ENCODE results near the gene KCNJ1. TPM values are rescaled to one million over a fixed set of nuclear protein-coding genes. Genes with fewer than 3 reads are reported as not detected.
A peak's percentile ranks its signal among the peaks of the same experiment; 100 is the strongest.

The KCNJ1 gene
- total RNA-seq, 1 donor from 2014 or later, result not detected

GRCh38 chr11:128890543-128891368 lies 23.7 kb upstream of the KCNJ1 start, which contains the start of gene KCNJ5:
Gene KCNJ5, plus strand, starts transcription at chr11:128891356. Its CDS starts 19,918 bp downstream, at chr11:128911274.
- Mint-ChIP-seq H3K4me1 (ENCODE audit: low read depth) (peaks cover 33% of the 10 kb centered on the region), H3K4me3 (ENCODE audit: low read depth) (peak within 1 kb of the TSS; percentile 72), H3K27me3 (peaks cover 65% of the 10 kb centered on the region), H3K27ac (peak within 1 kb of the TSS; percentile 84), H3K9me3 (ENCODE audit: low read depth) (no peaks in the 10 kb centered on the region), H3K36me3 (ENCODE audit: insufficient read depth) (no peaks in the 10 kb centered on the region)
- no peak for DNase-seq (ENCODE audit: low spot score, unreplicated experiment)
- no peak for TF ChIP-seq CTCF (IDR thresholded peaks at IDR 0.05; ENCODE audit: unreplicated experiment)

GRCh38 chr11:128890216-128890542 lies 23.1 kb upstream of the KCNJ1 start:
- Mint-ChIP-seq H3K27ac (no peak overlapping the region), H3K4me3 (ENCODE audit: low read depth) (peak overlapping the region; percentile 16), H3K9me3 (ENCODE audit: low read depth) (no peaks in the 10 kb centered on the region), H3K4me1 (ENCODE audit: low read depth) (peaks cover 33% of the 10 kb centered on the region), H3K27me3 (peaks cover 68% of the 10 kb centered on the region), H3K36me3 (ENCODE audit: insufficient read depth) (no peaks in the 10 kb centered on the region)
- no peak for DNase-seq (ENCODE audit: low spot score, unreplicated experiment)
- TF ChIP-seq CTCF (IDR thresholded peaks at IDR 0.05; ENCODE audit: unreplicated experiment), result no peak

- H3K36me3 Mint-ChIP-seq (ENCODE audit: insufficient read depth), result no peaks in the 10 kb centered on the region
- no peak overlapping the region for H3K4me3 Mint-ChIP-seq (ENCODE audit: low read depth)
- DNase-seq (ENCODE audit: low spot score, unreplicated experiment), result no peak
- H3K27ac Mint-ChIP-seq, result no peak overlapping the region
- H3K9me3 Mint-ChIP-seq (ENCODE audit: low read depth), result no peaks in the 10 kb centered on the region
- H3K4me1 Mint-ChIP-seq (ENCODE audit: low read depth), result peaks cover 29% of the 10 kb centered on the region
- H3K27me3 Mint-ChIP-seq, result peaks cover 70% of the 10 kb centered on the region
- no peak for TF ChIP-seq CTCF (IDR thresholded peaks at IDR 0.05; ENCODE audit: unreplicated experiment)
Observed at GRCh38 chr11:128889657-128890213, 22.6 kb upstream of the KCNJ1 start.

GRCh38 chr11:128888034-128888985 lies 21.2 kb upstream of the KCNJ1 start:
- no peak overlapping the region for H3K4me3 Mint-ChIP-seq (ENCODE audit: low read depth)
- H3K27ac Mint-ChIP-seq, result peak overlapping the region; percentile 11
- H3K9me3 Mint-ChIP-seq (ENCODE audit: low read depth), result no peaks in the 10 kb centered on the region
- peaks cover 18% of the 10 kb centered on the region for H3K4me1 Mint-ChIP-seq (ENCODE audit: low read depth)
- H3K27me3 Mint-ChIP-seq, result peaks cover 75% of the 10 kb centered on the region
- peak; percentile 28 for TF ChIP-seq CTCF (IDR thresholded peaks at IDR 0.05; ENCODE audit: unreplicated experiment)
- no peaks in the 10 kb centered on the region for H3K36me3 Mint-ChIP-seq (ENCODE audit: insufficient read depth)
- DNase-seq (ENCODE audit: low spot score, unreplicated experiment), result no peak
